Heart left ventricle (tissue), 13 donors: ENCODE measurements around the gene PAK1.

Source experiments
- POLR2A ChIP-seq, 2 donors: fragments of 450-650 bp; IDR thresholded peaks; one replicate each; pipeline ENCODE4 v1.6.1; 2017; ENCODE audit warnings: antibody characterized with exemption in 2 of 2, mild to moderate bottlenecking in 2 of 2, moderate library complexity in 2 of 2
- TF ChIP-seq, protein P1 (sequence below), 12 donors: fragments of 200-600 bp; sonication (generic) in 4 of 12; IDR thresholded peaks; one replicate each; pipeline versions ENCODE4 v1.5.0 to v1.8.0; 2018 to 2022; ENCODE audit warnings: antibody characterized with exemption in 12 of 12, mild to moderate bottlenecking in 5 of 12
- donor health status: ischemic (EF 13 %, LVEDD 7.1; RV severe dilation, severe dysfunction).
- donor health status: DM: no; HTN: yes; CAD: no.
- donor health status: DM: no; HTN: no; CAD: no.
- donor health status: ischemic (EF 25% LVEDD 6.9; RV normal size, moderate dysfunction).
- donor health status: ischemic (EF 25% LVEDD 5.7; RV mildly dilated, moderate dysfunction).
- donor health status: ischemic (EF 35%, LVEDD 5.7; RV mildly dilated, moderate dysfunction).
- donor health status: nonischemic (EF 11% LVEDD 7.7; RV severe dilation, severe dysfunction).
- donor health status: DM: yes; HTN: yes; CAD: no.
- donor health status: PGD.
- donor health status: ischemic (EF 29% LVEDD 5.4; RV normal size, mild dysfunction).
- donor health status: nonischemic (EF 23%, LVEDD 6.1; RV moderate dilation, normal function).

GRCh38 chr11:77470504-77470903 lies 3.4 kb downstream of the PAK1 start:
- TF ChIP-seq, protein P1, sequence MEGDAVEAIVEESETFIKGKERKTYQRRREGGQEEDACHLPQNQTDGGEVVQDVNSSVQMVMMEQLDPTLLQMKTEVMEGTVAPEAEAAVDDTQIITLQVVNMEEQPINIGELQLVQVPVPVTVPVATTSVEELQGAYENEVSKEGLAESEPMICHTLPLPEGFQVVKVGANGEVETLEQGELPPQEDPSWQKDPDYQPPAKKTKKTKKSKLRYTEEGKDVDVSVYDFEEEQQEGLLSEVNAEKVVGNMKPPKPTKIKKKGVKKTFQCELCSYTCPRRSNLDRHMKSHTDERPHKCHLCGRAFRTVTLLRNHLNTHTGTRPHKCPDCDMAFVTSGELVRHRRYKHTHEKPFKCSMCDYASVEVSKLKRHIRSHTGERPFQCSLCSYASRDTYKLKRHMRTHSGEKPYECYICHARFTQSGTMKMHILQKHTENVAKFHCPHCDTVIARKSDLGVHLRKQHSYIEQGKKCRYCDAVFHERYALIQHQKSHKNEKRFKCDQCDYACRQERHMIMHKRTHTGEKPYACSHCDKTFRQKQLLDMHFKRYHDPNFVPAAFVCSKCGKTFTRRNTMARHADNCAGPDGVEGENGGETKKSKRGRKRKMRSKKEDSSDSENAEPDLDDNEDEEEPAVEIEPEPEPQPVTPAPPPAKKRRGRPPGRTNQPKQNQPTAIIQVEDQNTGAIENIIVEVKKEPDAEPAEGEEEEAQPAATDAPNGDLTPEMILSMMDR (IDR thresholded peaks at IDR 0.05): no peak
- no peak for TF ChIP-seq POLR2A (IDR thresholded peaks at IDR 0.05)
